Liver (tissue), 9 donors: ENCODE data around the gene USHBP1. TPM values are rescaled to one million over a fixed set of nuclear protein-coding genes. Genes with fewer than 3 reads are reported as not detected.

Source experiments
- DNase-seq: peaks from one replicate; pipeline ENCODE4 v3.0.0-alpha.2; 2017; ENCODE audit warnings: low spot score
- H3K27ac ChIP-seq, 2 donors: one replicate each; pipeline ENCODE4 v1.7.0; 2013; ENCODE audit warnings: inconsistent platforms in 2 of 2, low read length in 2 of 2, control low read depth in 1 of 2, low read depth in 1 of 2, mild to moderate bottlenecking in 1 of 2
- H3K27me3 ChIP-seq, 4 donors: one replicate each; pipeline versions ENCODE4 v1.6.1 to v1.7.0; 2013; ENCODE audit warnings: low read length in 3 of 4, inconsistent platforms in 1 of 4, mild to moderate bottlenecking in 1 of 4, moderate library complexity in 1 of 4; ENCODE audit not compliant: control insufficient read depth in 4 of 4, insufficient read depth in 4 of 4
- H3K36me3 ChIP-seq, 4 donors: one replicate each; pipeline versions ENCODE4 v1.6.1 to v1.7.0; 2013; ENCODE audit warnings: low read length in 3 of 4, mild to moderate bottlenecking in 3 of 4, low read depth in 1 of 4, moderate library complexity in 1 of 4; ENCODE audit not compliant: control insufficient read depth in 4 of 4, insufficient read depth in 3 of 4
- H3K4me1 ChIP-seq, 4 donors: one replicate each; pipeline versions ENCODE4 v1.6.1 to v1.7.0; 2013; ENCODE audit warnings: low read length in 3 of 4, mild to moderate bottlenecking in 3 of 4, moderate library complexity in 1 of 4; ENCODE audit not compliant: control insufficient read depth in 4 of 4, insufficient read depth in 4 of 4
- H3K4me3 ChIP-seq, 3 donors: one replicate each; pipeline versions ENCODE4 v1.6.1 to v1.7.0; 2013; ENCODE audit warnings: low read length in 3 of 3, control low read depth in 1 of 3, low read depth in 1 of 3, mild to moderate bottlenecking in 1 of 3
- H3K9ac ChIP-seq, 2 donors: one replicate each; pipeline ENCODE4 v1.7.0; 2013; ENCODE audit warnings: low read length in 2 of 2, mild to moderate bottlenecking in 2 of 2, moderate library complexity in 2 of 2, control low read depth in 1 of 2, low read depth in 1 of 2
- H3K9me3 ChIP-seq, 4 donors: one replicate each; pipeline versions ENCODE4 v1.6.1 to v1.7.0; 2013; ENCODE audit warnings: low read length in 3 of 4; ENCODE audit not compliant: control insufficient read depth in 4 of 4
- ATF3 ChIP-seq: IDR thresholded peaks from 2 replicates; pipeline ENCODE4 v1.6.1; 2016; ENCODE audit warnings: antibody characterized with exemption
- EGR1 ChIP-seq, 2 donors: IDR thresholded peaks; 2 replicates each; pipeline ENCODE4 v1.6.1; 2016 to 2018; ENCODE audit warnings: antibody characterized with exemption in 2 of 2, low read depth in 2 of 2
- FOXA1 ChIP-seq: IDR thresholded peaks from 2 replicates; pipeline ENCODE4 v1.6.1; 2016; ENCODE audit warnings: antibody characterized with exemption
- FOXA2 ChIP-seq: IDR thresholded peaks from 2 replicates; pipeline ENCODE4 v1.6.1; 2016; ENCODE audit warnings: antibody characterized with exemption
- GABPA ChIP-seq, 2 donors: IDR thresholded peaks in 1 of 2; conservative IDR thresholded peaks in 1 of 2; 2 replicates each; pipeline ENCODE4 v1.6.1; 2016; ENCODE audit warnings: antibody characterized with exemption in 2 of 2, mild to moderate bottlenecking in 1 of 2, moderate library complexity in 1 of 2
- HNF4A ChIP-seq, 2 donors: conservative IDR thresholded peaks; 2 replicates each; pipeline ENCODE4 v1.6.1; 2016; ENCODE audit warnings: antibody characterized with exemption in 2 of 2, mild to moderate bottlenecking in 2 of 2
- HNF4G ChIP-seq: IDR thresholded peaks from 2 replicates; pipeline ENCODE4 v1.6.1; 2016; ENCODE audit warnings: antibody characterized with exemption
- JUND ChIP-seq, 2 donors: IDR thresholded peaks; 2 replicates each; pipeline ENCODE4 v1.6.1; 2016; ENCODE audit warnings: antibody characterized with exemption in 2 of 2
- MAX ChIP-seq: IDR thresholded peaks from 2 replicates; pipeline ENCODE4 v1.6.1; 2016; ENCODE audit warnings: antibody characterized with exemption
- NR2F2 ChIP-seq: IDR thresholded peaks from 2 replicates; pipeline ENCODE4 v1.6.1; 2016; ENCODE audit warnings: antibody characterized with exemption
- RAD21 ChIP-seq, 2 donors: IDR thresholded peaks; 2 replicates each; pipeline ENCODE4 v1.6.1; 2016; ENCODE audit warnings: antibody characterized with exemption in 2 of 2, mild to moderate bottlenecking in 2 of 2
- REST ChIP-seq: IDR thresholded peaks from 2 replicates; pipeline ENCODE4 v1.6.1; 2016; ENCODE audit warnings: antibody characterized with exemption, mild to moderate bottlenecking
- RXRA ChIP-seq, 2 donors: IDR thresholded peaks; 2 replicates each; pipeline ENCODE4 v1.6.1; 2017 to 2018; ENCODE audit warnings: antibody characterized with exemption in 2 of 2, mild to moderate bottlenecking in 1 of 2
- SP1 ChIP-seq: IDR thresholded peaks from 2 replicates; pipeline ENCODE4 v1.6.1; 2018; ENCODE audit warnings: antibody characterized with exemption, mild to moderate bottlenecking
- TAF1 ChIP-seq: conservative IDR thresholded peaks from 2 replicates; pipeline ENCODE4 v1.6.1; 2016; ENCODE audit warnings: antibody characterized with exemption, mild to moderate bottlenecking
- YY1 ChIP-seq: IDR thresholded peaks from 2 replicates; pipeline ENCODE4 v1.6.1; 2016; ENCODE audit warnings: antibody characterized with exemption, mild to moderate bottlenecking
- WGBS: extraction: QIAGEN DNeasy Blood & Tissue Kit; methylation state at CpG from one replicate; pipeline ENCODE4 v1.1.7; 2013; 5-methylcytosine and 5-hydroxymethylcytosine counted together
- polyA plus RNA-seq, 2 donors: library from polyadenylated mRNA; stranded (reverse) in 1 of 2; unstranded in 1 of 2; fragments of 200-250 nt in 1 of 2; fragments of >200 nt in 1 of 2; fragmentation: Nextera tagmentation in 1 of 2; extraction: Ambion mirVana in 1 of 2; gene quantifications; one replicate each; pipeline versions ENCODE4 v1.2.1 to v1.2.3, GENCODE V29; 2013 to 2015
- total RNA-seq, 2 donors: library from RNA; depleted of rRNA; stranded (reverse); fragments of >200 nt; gene quantifications; one replicate each; pipeline ENCODE4 v1.2.3, GENCODE V29; 2014
- TF ChIP-seq, protein P1 (sequence below): IDR thresholded peaks from 2 replicates; pipeline ENCODE4 v1.6.1; 2016; ENCODE audit warnings: antibody characterized with exemption
- TF ChIP-seq, protein P2 (sequence below): fragments of 150-350 bp; IDR thresholded peaks from 2 replicates; pipeline ENCODE4 v1.5.1; 2017; ENCODE audit warnings: improper control_type of control experiment, low read depth, low read length; ENCODE audit not compliant: missing input control
- donor health status: healthy.
- donor health status: healthy.
- donor health status: healthy.
- donor health status: healthy.
- donor health status: healthy.

USHBP1 gene
- total and polyA plus RNA-seq, 4 donors = 1.2 to 2.6 (median 1.9) TPM

DNA sequence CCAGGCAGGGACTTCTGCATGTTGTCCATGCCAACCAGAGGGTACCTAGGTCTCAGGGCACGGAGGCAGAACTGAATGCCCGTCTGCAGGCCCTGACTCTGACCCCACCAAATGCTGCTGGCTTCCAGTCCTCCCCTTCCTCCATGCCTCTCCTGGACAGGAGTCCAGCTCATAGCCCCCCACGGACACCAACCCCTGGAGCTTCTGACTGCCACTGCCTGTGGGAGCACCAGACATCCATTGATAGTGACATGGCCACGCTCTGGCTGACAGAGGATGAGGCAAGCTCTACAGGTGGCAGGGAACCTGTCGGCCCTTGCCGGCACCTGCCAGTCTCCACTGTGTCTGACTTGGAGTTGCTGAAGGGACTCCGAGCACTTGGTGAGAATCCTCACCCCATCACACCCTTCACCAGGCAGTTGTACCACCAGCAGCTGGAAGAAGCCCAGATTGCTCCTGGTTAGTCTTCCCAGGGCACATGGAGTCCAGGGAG, 19.0 kb upstream of the USHBP1 start:
- Histone ChIP-seq H3K36me3 (no peaks in the 10 kb centered on the region), H3K4me1 (peaks cover 3 to 19% (median 9%) of the 10 kb centered on the region in 4 donors), H3K27ac (no peak overlapping the region), H3K27me3 (no peaks in the 10 kb centered on the region), H3K9ac (no peak overlapping the region), H3K4me3 (no peak overlapping the region), H3K9me3 (no peaks in the 10 kb centered on the region)
- DNase-seq = no peak
- no peak for TF ChIP-seq HNF4A (conservative IDR thresholded peaks at IDR 0.05)
- no peak for TF ChIP-seq FOXA2
- no peak for TF ChIP-seq TAF1
- no peak for TF ChIP-seq MAX
- no peak for TF ChIP-seq EGR1 (IDR thresholded peaks at IDR 0.05; ENCODE audit: low read depth in 2 of 2)
- TF ChIP-seq NR2F2 = no peak
- no peak for TF ChIP-seq SP1
- TF ChIP-seq, protein P1, sequence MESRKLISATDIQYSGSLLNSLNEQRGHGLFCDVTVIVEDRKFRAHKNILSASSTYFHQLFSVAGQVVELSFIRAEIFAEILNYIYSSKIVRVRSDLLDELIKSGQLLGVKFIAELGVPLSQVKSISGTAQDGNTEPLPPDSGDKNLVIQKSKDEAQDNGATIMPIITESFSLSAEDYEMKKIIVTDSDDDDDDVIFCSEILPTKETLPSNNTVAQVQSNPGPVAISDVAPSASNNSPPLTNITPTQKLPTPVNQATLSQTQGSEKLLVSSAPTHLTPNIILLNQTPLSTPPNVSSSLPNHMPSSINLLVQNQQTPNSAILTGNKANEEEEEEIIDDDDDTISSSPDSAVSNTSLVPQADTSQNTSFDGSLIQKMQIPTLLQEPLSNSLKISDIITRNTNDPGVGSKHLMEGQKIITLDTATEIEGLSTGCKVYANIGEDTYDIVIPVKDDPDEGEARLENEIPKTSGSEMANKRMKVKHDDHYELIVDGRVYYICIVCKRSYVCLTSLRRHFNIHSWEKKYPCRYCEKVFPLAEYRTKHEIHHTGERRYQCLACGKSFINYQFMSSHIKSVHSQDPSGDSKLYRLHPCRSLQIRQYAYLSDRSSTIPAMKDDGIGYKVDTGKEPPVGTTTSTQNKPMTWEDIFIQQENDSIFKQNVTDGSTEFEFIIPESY = no peak
- TF ChIP-seq FOXA1 = no peak
- no peak for TF ChIP-seq YY1
- TF ChIP-seq RXRA (IDR thresholded peaks at IDR 0.05) = no peak
- TF ChIP-seq JUND (IDR thresholded peaks at IDR 0.05) = no peak
- no peak for TF ChIP-seq ATF3
- no peak for TF ChIP-seq GABPA (IDR thresholded peaks at IDR 0.05 in 1 of 2, conservative IDR thresholded peaks at IDR 0.05 in 1 of 2)
- no peak for TF ChIP-seq HNF4G
- TF ChIP-seq, protein P2, sequence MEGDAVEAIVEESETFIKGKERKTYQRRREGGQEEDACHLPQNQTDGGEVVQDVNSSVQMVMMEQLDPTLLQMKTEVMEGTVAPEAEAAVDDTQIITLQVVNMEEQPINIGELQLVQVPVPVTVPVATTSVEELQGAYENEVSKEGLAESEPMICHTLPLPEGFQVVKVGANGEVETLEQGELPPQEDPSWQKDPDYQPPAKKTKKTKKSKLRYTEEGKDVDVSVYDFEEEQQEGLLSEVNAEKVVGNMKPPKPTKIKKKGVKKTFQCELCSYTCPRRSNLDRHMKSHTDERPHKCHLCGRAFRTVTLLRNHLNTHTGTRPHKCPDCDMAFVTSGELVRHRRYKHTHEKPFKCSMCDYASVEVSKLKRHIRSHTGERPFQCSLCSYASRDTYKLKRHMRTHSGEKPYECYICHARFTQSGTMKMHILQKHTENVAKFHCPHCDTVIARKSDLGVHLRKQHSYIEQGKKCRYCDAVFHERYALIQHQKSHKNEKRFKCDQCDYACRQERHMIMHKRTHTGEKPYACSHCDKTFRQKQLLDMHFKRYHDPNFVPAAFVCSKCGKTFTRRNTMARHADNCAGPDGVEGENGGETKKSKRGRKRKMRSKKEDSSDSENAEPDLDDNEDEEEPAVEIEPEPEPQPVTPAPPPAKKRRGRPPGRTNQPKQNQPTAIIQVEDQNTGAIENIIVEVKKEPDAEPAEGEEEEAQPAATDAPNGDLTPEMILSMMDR = no peak
- no peak for TF ChIP-seq RAD21 (IDR thresholded peaks at IDR 0.05)
- TF ChIP-seq REST = no peak
- 93% methylated on average over 7 of the region's 7 CpGs for WGBS
